Gastroesophageal sphincter (tissue), 4 donors: ENCODE measurements around the gene LRBA. TPM values are rescaled to one million over a fixed set of nuclear protein-coding genes. Genes with fewer than 3 reads are reported as not detected.

ENCODE experiments used
- ATAC-seq: fragments of 150-250 bp; one replicate; pipeline ENCODE4 v1.9.1; 2016; ENCODE audit warnings: mild to moderate bottlenecking, moderate library complexity
- H3K27ac ChIP-seq, 4 donors: fragments of 200-600 bp; sonication (generic) in 3 of 4; 1 replicate in 3 of 4; 2 replicates in 1 of 4; pipeline ENCODE4 v1.5.1; 2016 to 2019
- H3K27me3 ChIP-seq: fragments of 200-600 bp; sonication (generic); one replicate; pipeline ENCODE4 v1.5.1; 2019
- H3K36me3 ChIP-seq, 2 donors: fragments of 200-600 bp; sonication (generic); one replicate each; pipeline ENCODE4 v1.5.1; 2019; ENCODE audit warnings: control low read depth in 1 of 2
- H3K4me1 ChIP-seq, 3 donors: fragments of 200-600 bp; sonication (generic); 1 replicate in 2 of 3; 2 replicates in 1 of 3; pipeline ENCODE4 v1.5.1; 2016 to 2019; ENCODE audit warnings: control low read depth in 2 of 3
- H3K4me3 ChIP-seq, 2 donors: fragments of 200-600 bp; sonication (generic); one replicate each; pipeline ENCODE4 v1.5.1; 2019; ENCODE audit warnings: mild to moderate bottlenecking in 1 of 2, moderate library complexity in 1 of 2
- H3K9me3 ChIP-seq, 3 donors: fragments of 200-600 bp; sonication (generic); one replicate each; pipeline ENCODE4 v1.5.1; 2017 to 2019; ENCODE audit warnings: control low read depth in 2 of 3
- CTCF ChIP-seq, 4 experiments: fragments of 200-600 bp in 2 of 4; fragments of 450-650 bp in 2 of 4; sonication (generic) in 1 of 4; IDR thresholded peaks; one replicate each; pipeline ENCODE4 v1.5.1; 2017 to 2019; ENCODE audit warnings: antibody characterized with exemption in 4 of 4, mild to moderate bottlenecking in 2 of 4, moderate library complexity in 2 of 4
- EP300 ChIP-seq: sonication (generic); formaldehyde crosslinking; IDR thresholded peaks from one replicate; pipeline ENCODE4 v1.6.1; 2017; ENCODE audit warnings: antibody characterized with exemption, mild to moderate bottlenecking
- POLR2A ChIP-seq, 2 donors: fragments of 450-650 bp; IDR thresholded peaks; one replicate each; pipeline ENCODE4 v1.6.1; 2017; ENCODE audit warnings: antibody characterized with exemption in 2 of 2, mild to moderate bottlenecking in 2 of 2, moderate library complexity in 1 of 2
- POLR2AphosphoS5 ChIP-seq: sonication (generic); formaldehyde crosslinking; IDR thresholded peaks from one replicate; pipeline ENCODE4 v1.6.1; 2017; ENCODE audit warnings: antibody characterized with exemption
- WGBS, 2 donors: methylation state at CpG; one replicate each; pipeline ENCODE4 v1.1.5; 2018; ENCODE audit warnings: low coverage in 1 of 2; 5-methylcytosine and 5-hydroxymethylcytosine counted together
- total RNA-seq, 4 donors: library from RNA; depleted of rRNA; stranded (reverse); fragments of >200 nt; gene quantifications; one replicate each; pipeline ENCODE4 v1.1.0, GENCODE V29; 2016

Gene LRBA
- total RNA-seq, 4 donors from 2014 or later: 18.4 to 35.0 (median 23.2) TPM

GRCh38 chr4:150447356-150447755, 567.7 kb downstream of the LRBA start:
- Histone ChIP-seq H3K27ac (no peak overlapping the region), H3K36me3 (no peaks in the 10 kb centered on the region), H3K4me1 (no peaks in the 10 kb centered on the region), H3K9me3 (peaks cover 0 to 10% (median 0%) of the 10 kb centered on the region in 3 donors), H3K27me3 (no peaks in the 10 kb centered on the region), H3K4me3 (no peak overlapping the region)
- no peak for ATAC-seq
- 83 to 89% methylated on average over 1 of the region's 1 CpG for WGBS, 2 donors
- no peak for TF ChIP-seq EP300
- TF ChIP-seq POLR2A (IDR thresholded peaks at IDR 0.05): no peak
- no peak for TF ChIP-seq POLR2AphosphoS5
- no peak for TF ChIP-seq CTCF (IDR thresholded peaks at IDR 0.05)

- no peaks in the 10 kb centered on the region for H3K4me1 ChIP-seq
- TF ChIP-seq CTCF (IDR thresholded peaks at IDR 0.05): no peak
- TF ChIP-seq POLR2AphosphoS5: no peak
- no peak for TF ChIP-seq EP300
- no peak for TF ChIP-seq POLR2A (IDR thresholded peaks at IDR 0.05)
- no peak overlapping the region for H3K4me3 ChIP-seq
- no peak for ATAC-seq
- WGBS, 2 donors: 86 to 90% methylated on average over 3 of the region's 3 CpGs
- H3K27ac ChIP-seq: no peak overlapping the region
- H3K27me3 ChIP-seq: no peaks in the 10 kb centered on the region
- no peaks in the 10 kb centered on the region for H3K9me3 ChIP-seq
- H3K36me3 ChIP-seq: peaks cover 0 to 6% of the 10 kb centered on the region in 2 donors
Measured at GRCh38 chr4:150439451-150439933, 575.6 kb downstream of the LRBA start.

GRCh38 chr4:150436598-150437370, 578.3 kb downstream of the LRBA start:
- no peaks in the 10 kb centered on the region for H3K27me3 ChIP-seq
- TF ChIP-seq POLR2A (IDR thresholded peaks at IDR 0.05): no peak
- TF ChIP-seq CTCF (IDR thresholded peaks at IDR 0.05): no peak
- TF ChIP-seq EP300: no peak
- TF ChIP-seq POLR2AphosphoS5: no peak

GRCh38 chr4:150431221-150431620, 583.9 kb downstream of the LRBA start:
- ATAC-seq: no peak
- Histone ChIP-seq H3K27me3 (no peaks in the 10 kb centered on the region), H3K36me3 (peaks cover 0 to 6% of the 10 kb centered on the region in 2 donors), H3K27ac (no peak overlapping the region), H3K4me3 (no peak overlapping the region), H3K9me3 (no peaks in the 10 kb centered on the region), H3K4me1 (no peaks in the 10 kb centered on the region)
- no peak for TF ChIP-seq POLR2A (IDR thresholded peaks at IDR 0.05)
- TF ChIP-seq CTCF (IDR thresholded peaks at IDR 0.05): no peak
- no peak for TF ChIP-seq POLR2AphosphoS5

More at GRCh38 chr4:150436598-150437370, 578.3 kb downstream of the LRBA start:
- Histone ChIP-seq H3K27ac (no peak overlapping the region), H3K4me3 (no peak overlapping the region), H3K9me3 (no peaks in the 10 kb centered on the region), H3K36me3 (peaks cover 0 to 6% of the 10 kb centered on the region in 2 donors), H3K4me1 (no peaks in the 10 kb centered on the region)
- ATAC-seq: no peak
- 92 to 100% methylated on average over 2 of the region's 2 CpGs for WGBS, 2 donors

- no peaks in the 10 kb centered on the region for H3K27me3 ChIP-seq
- no peak overlapping the region for H3K4me3 ChIP-seq
- peaks cover 0 to 10% of the 10 kb centered on the region in 2 donors for H3K36me3 ChIP-seq
- no peak for TF ChIP-seq CTCF (IDR thresholded peaks at IDR 0.05)
- no peak for TF ChIP-seq POLR2AphosphoS5
- no peak for TF ChIP-seq EP300
- TF ChIP-seq POLR2A (IDR thresholded peaks at IDR 0.05): no peak
- no peaks in the 10 kb centered on the region for H3K9me3 ChIP-seq
- H3K4me1 ChIP-seq: no peaks in the 10 kb centered on the region
- no peak for ATAC-seq
- H3K27ac ChIP-seq: no peak overlapping the region
- WGBS, 2 donors: 13 to 35% methylated on average over 1 of the region's 1 CpG
Measured at GRCh38 chr4:150425161-150425560, 589.9 kb downstream of the LRBA start.
